ENCODE data around the gene CD14. TPM values are rescaled to one million over a fixed set of nuclear protein-coding genes. Genes with fewer than 3 reads are reported as not detected.

The CD14 gene
- polyA plus RNA-seq, 1 donor: 13.2 TPM

Other genes with a start within 250 kb of the CD14 start
- 131 TPM for gene ANKHD1, start 231.3 kb downstream of the CD14 start, polyA plus RNA-seq
- 14.7 TPM for gene EIF4EBP3, start 85.5 kb downstream of the CD14 start, polyA plus RNA-seq
- gene SRA1, start 75.7 kb downstream of the CD14 start, polyA plus RNA-seq: 21.7 TPM
- gene APBB3, start 68.6 kb downstream of the CD14 start, polyA plus RNA-seq: 27.2 TPM
- 62.5 TPM for gene SLC35A4, start 68.3 kb downstream of the CD14 start, polyA plus RNA-seq
- gene TMCO6, start 6.3 kb upstream of the CD14 start, polyA plus RNA-seq: 15.3 TPM
- 77.8 TPM for gene NDUFA2, start 14.5 kb upstream of the CD14 start, polyA plus RNA-seq
- gene IK, start 14.7 kb upstream of the CD14 start, polyA plus RNA-seq: 104 TPM
- 19.9 TPM for gene WDR55, start 31.7 kb upstream of the CD14 start, polyA plus RNA-seq
- 0.22 TPM for gene DND1, start 40.4 kb upstream of the CD14 start, polyA plus RNA-seq
- 55.4 TPM for gene HARS1, start 58.2 kb upstream of the CD14 start, polyA plus RNA-seq
- gene HARS2, start 58.3 kb upstream of the CD14 start, polyA plus RNA-seq: 39.2 TPM
- gene ZMAT2, start 67.3 kb upstream of the CD14 start, polyA plus RNA-seq: 78.7 TPM
- gene PCDHA1, start 153.0 kb upstream of the CD14 start, polyA plus RNA-seq: 0.55 TPM
- 0.81 TPM for gene PCDHA2, start 161.7 kb upstream of the CD14 start, polyA plus RNA-seq
- gene PCDHA3, start 167.9 kb upstream of the CD14 start, polyA plus RNA-seq: 0.85 TPM
- gene PCDHA4, start 173.9 kb upstream of the CD14 start, polyA plus RNA-seq: 1.3 TPM
- 0.46 TPM for gene PCDHA5, start 188.4 kb upstream of the CD14 start, polyA plus RNA-seq
- gene PCDHA6, start 194.8 kb upstream of the CD14 start, polyA plus RNA-seq: 0.85 TPM
- gene PCDHA7, start 201.1 kb upstream of the CD14 start, polyA plus RNA-seq: 0.31 TPM
- gene PCDHA8, start 208.0 kb upstream of the CD14 start, polyA plus RNA-seq: 0.43 TPM
- 0.24 TPM for gene PCDHA9, start 215.2 kb upstream of the CD14 start, polyA plus RNA-seq
- 1.1 TPM for gene PCDHA10, start 222.7 kb upstream of the CD14 start, polyA plus RNA-seq
- 1.3 TPM for gene PCDHA11, start 235.8 kb upstream of the CD14 start, polyA plus RNA-seq
- gene PCDHA12, start 242.1 kb upstream of the CD14 start, polyA plus RNA-seq: 0.48 TPM
- 0.72 TPM for gene PCDHA13, start 248.9 kb upstream of the CD14 start, polyA plus RNA-seq